Middle frontal gyrus (tissue), 1 donor: ENCODE results near the gene GAS2.

Experiments used
- DNase-seq: peaks from one replicate; pipeline ENCODE4 v3.0.0-alpha.2; 2015; ENCODE audit warnings: low spot score; ENCODE audit errors: extremely low spot score

The GAS2 gene

GRCh38 chr11:22787055-22787454 lies 120.6 kb downstream of the GAS2 start:
- DNase-seq, result no peak

DNA sequence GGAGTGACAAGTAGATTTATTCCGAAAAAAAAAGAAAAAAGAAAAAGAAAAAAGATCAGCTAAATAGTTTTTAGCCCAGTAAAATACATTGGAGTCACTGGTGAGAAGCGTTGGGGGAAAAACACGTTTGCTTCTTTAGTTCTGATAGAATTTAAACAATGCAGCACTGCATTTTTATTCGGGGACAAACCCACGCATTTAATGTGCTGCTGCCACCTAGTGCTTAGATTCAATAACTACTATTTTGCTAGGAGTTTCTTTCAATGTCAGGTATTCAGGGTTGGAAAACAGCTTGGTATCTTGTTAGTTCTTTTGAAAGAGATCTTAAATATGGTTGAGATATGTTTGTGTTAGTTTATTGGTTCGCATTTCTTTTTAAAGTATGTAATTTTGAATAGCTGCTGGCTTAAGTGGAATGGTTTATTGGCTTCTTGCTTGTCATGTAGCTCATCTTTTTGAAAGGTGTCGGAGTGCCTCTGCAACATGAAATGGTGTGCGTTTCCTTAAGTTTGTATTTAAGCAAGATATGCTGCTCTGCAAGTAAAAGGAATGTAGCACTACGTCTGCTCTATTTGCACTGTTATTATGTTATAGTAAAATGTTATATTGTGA lies 121.2 kb downstream of the GAS2 start:
- peak; percentile 63 for DNase-seq

DNA sequence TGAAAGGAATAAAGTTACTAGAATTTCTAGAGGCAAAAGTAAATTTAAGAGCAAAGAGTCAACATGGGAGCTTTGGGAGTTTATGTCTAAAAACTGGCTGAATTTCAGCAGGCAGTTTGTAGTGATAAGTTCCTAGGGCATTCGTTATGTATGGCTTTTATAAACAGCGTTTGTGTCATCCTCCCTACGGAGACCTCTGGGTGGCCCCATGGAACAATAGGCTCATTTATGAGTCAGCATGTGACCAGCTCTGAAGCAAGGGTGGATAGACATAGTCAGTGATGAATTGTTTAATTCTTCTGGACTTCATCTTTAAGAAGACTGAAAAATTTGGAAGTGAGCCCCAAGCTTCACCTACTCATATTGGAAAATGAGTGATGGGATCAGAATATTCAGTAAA lies 126.1 kb downstream of the GAS2 start:
- peak; percentile 22 for DNase-seq

- DNase-seq, result no peak
Measured at GRCh38 chr11:22795914-22796313, 129.5 kb downstream of the GAS2 start.

DNA sequence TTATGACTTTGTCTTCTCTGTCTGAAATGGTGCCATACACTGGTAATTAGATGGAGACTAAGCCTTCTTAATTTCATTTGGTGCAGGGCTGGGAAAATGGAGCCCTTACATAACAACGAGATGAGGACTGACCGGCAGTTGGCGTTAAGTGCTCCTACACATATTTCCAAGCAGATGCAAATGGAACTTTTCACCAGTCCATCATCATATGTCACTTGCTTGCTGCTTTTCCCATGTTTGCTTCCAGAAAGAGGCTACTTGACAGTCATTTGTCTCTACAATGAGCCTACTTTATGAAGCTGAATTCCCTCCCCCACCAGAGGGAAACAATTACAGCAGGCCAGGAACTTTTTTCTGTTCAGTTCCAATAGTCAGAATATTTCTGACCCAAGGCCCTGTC lies 130.6 kb downstream of the GAS2 start:
- no peak for DNase-seq

- DNase-seq, result no peak
Measured at GRCh38 chr11:22798901-22799300, 132.5 kb downstream of the GAS2 start.

- no peak for DNase-seq
Measured at GRCh38 chr11:22800482-22800881, 134.1 kb downstream of the GAS2 start.

DNA sequence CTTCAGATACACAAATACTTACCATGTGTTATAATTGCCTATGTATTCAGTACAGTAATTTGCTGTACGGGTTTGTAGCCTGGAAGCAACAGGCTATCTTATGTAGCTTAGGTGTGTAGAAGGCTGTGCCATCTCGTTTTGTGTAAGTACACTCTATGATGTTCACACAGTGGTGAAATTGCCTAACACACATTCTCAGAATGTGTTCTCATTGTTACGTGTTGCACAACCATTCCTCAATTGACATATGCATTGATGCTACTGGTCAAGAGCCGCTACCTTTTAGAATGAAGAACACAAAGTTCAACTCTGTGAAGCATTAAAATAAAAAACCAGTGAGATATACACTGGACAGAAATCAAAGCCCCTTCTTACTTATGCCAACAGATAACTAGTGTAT lies 136.4 kb downstream of the GAS2 start:
- no peak for DNase-seq

DNA sequence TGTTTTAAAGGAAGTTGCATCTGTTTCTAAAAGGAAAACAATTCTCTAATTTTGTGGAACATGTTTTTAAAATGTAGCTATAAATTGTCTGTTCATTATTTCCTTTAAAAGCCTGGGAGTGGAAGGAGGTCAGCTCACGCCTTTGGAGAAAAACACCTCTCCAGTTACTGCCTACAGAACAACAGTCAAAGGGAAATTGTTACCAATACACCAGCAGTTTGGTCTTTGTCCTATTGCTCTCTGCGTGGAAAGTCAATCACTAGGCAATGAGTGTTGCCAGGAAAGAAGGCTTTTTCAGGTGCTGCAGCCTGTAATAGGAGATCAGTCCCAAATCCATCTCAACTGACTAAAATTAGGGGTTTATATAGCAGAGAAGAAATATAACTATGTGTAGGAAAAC lies 141.0 kb downstream of the GAS2 start:
- no peak for DNase-seq

- no peak for DNase-seq
Measured at GRCh38 chr11:22807855-22808570, 141.6 kb downstream of the GAS2 start.

- DNase-seq, result no peak
Measured at GRCh38 chr11:22808571-22809197, 142.3 kb downstream of the GAS2 start.

DNA sequence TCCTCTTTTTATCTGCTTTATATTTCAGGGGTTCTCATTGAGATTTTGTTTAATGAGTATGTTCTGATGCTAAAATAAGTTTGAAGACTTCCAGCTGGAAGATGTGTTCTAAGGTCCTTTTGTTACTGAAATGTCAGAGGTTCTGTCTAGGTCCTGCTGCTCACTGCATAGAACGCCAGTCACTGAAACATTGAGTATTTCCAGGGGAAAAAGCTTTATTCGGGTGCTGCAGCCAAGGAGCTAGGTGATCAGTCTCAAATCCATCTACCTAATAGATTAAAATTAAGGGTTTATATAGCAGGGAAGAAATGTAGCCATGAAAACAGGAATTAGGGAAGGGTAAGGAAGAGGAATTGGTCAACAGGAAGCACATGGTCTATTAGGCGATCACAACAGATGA lies 143.5 kb downstream of the GAS2 start:
- no peak for DNase-seq

DNA sequence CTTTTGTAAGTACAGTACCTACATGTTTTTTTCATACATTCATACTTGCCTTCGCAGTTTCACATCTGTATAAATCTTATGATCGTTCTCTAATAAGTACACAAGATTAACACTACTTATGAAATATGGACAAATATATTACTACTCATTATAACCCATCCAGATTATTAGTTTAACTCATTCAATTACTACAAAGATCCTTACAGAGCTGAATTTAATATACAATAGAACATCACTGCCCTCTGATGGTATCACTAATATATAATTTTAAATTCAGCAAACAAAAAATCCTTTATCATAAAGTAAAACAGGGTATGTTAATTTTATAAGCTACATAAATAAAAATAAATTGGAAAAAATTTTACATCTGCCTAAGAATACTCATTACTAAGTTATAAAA lies 155.8 kb downstream of the GAS2 start:
- DNase-seq, result no peak

GRCh38 chr11:22828373-22828772 lies 162.0 kb downstream of the GAS2 start:
- DNase-seq, result no peak

DNA sequence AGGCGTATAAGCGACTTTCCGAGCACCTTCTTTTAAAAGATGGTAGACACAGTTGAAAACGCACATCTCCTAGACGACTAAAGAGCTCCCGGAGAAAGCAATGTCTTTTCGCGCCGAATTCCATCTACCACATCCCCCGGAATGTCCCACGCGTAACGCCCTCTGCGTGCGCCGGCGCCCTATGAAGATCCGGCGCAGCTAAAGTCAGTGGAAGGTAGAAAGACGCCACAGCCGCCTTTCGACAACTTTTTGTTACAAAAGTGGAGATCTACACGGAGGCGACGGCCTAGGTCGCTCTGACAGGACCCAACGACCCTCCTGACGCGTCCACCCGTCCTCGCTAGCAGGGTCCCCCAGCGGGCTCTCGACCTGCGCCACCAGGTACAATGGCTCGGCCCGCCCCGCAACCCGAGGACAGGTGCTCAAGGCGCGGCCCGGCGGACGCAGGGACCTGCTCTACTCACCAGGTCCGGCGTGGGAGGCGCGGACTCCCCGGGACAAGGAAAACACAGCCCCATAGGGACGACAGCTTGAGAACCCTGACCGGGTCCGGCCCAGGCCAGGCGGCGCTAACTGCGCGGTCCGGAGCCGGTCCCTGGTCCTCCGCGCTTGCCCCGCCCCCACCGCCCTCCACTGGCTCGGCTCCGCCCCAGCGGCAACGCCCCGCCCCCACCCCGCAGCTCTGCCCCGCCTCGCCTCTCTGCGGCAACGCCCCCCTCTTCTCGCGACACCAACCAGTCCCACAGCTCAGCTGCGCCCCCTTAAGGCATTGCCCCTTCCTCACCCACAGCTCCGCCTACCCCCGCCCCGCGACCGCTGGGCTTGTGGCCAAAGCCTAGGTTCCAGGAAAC lies 163.0 kb downstream of the GAS2 start, which contains the start of gene SVIP:
Gene SVIP, minus strand, starts transcription at position 571 of the 851 bp plus-strand sequence. Its CDS starts 53 bp downstream, at position 518.
- peak; percentile 70 for DNase-seq

GRCh38 chr11:22830082-22830414 lies 163.6 kb downstream of the GAS2 start:
- no peak for DNase-seq

DNA sequence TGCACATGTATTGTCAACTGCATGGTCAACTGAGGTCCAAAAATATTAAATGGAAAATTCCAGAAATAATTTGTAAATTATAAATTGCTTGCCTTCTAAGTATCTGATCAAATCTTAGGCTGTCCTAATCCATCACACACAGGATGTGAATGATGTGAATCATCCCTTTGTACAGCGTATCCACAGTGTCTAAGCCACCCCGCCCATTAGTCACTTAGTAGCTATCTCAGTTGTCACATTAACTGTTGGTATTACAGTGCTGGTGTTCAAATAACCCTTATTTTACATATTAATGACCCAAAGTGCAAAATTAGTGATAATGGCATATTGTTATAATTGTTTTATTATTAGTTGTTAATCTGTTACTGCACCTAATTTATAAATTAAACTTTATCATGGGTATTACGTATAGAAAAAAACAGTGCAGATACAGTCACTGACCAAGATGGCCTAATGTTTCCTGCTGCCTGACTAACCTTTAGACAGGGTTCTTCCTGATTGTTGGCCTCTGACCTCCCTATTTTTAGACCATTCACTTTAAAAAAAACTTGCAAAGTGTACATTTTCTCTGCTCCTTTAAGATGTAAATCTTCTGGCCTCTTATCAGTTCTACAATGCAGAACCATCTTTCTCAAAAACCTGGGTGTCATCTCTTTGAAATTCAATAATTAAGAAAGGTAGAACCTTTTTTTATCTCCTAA lies 166.1 kb downstream of the GAS2 start:
- DNase-seq, result no peak

DNA sequence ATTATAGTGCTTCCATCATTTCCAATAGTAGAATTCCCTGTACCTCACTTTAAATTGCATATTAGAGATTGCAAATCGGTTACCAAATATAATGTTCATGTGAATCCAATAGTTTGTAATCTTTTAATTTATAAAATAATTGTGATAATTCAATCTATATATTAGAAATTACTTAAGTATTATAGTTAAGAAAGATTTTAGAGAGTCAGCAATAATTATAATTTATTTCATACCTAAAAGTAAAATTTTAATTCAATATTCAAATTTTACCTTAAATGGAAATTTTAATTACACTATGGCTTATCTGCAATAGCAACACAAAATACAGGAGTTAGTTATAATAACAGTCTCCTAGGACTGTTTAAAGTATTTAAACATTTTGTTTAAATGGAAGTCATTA lies 180.3 kb downstream of the GAS2 start:
- DNase-seq, result no peak

GRCh38 chr11:22851477-22851876 lies 185.1 kb downstream of the GAS2 start:
- DNase-seq, result no peak

GRCh38 chr11:22859756-22860155 lies 193.3 kb downstream of the GAS2 start:
- no peak for DNase-seq

GRCh38 chr11:22860241-22860640 lies 193.8 kb downstream of the GAS2 start, which contains the start of gene CCDC179:
CCDC179 (minus strand) TSS chr11:22860474; CDS start chr11:22860421, 53 bp downstream.
- no peak for DNase-seq
